Motor neuron (in vitro differentiated cells): ENCODE measurements around the gene FERMT2. TPM values are rescaled to one million over a fixed set of nuclear protein-coding genes. Genes with fewer than 3 reads are reported as not detected.

Experiments used
- ATAC-seq, 8 experiments: fragments of 200-7000 bp; cut with Tn5 transposase; replicated peaks in 6 of 8; 2 replicates each; pipeline ENCODE4 v1.8.0; 2021; ENCODE audit warnings: mild to moderate bottlenecking in 8 of 8, moderate library complexity in 8 of 8
- H3K27ac ChIP-seq, 2 donors: fragments of 250-450 bp; sonication (Bioruptor Pico); 2 replicates each; pipeline ENCODE4 v1.9.0; 2021; ENCODE audit warnings: antibody characterized with exemption in 2 of 2, mild to moderate bottlenecking in 2 of 2, moderate library complexity in 1 of 2
- H3K4me1 ChIP-seq, 2 donors: fragments of 250-450 bp; sonication (Bioruptor Pico); replicated peaks in 1 of 2; 2 replicates each; pipeline ENCODE4 v1.6.1; 2021; ENCODE audit warnings: antibody characterized with exemption in 2 of 2, mild to moderate bottlenecking in 2 of 2, moderate library complexity in 1 of 2
- H3K4me3 ChIP-seq, 5 donors: fragments of 250-450 bp; sonication (Bioruptor Pico); 2 replicates each; pipeline ENCODE4 v1.9.0; 2021; ENCODE audit warnings: antibody characterized with exemption in 5 of 5, mild to moderate bottlenecking in 5 of 5, moderate library complexity in 4 of 5
- WGBS, 10 experiments: fragments of 450-650 bp; shearing (Covaris generic); methylation state at CpG; one replicate each; pipeline ENCODE4 v1.0.0; 2022; 5-methylcytosine and 5-hydroxymethylcytosine counted together
- in situ Hi-C, 9 experiments: fragments of 400-800 bp; cut with MboI; loops; one replicate each; pipeline ENCODE4 v1.15.0; 2021; ENCODE audit warnings: low sequenced_read_pairs in 9 of 9, low pct_unique_long_range_greater_than_20kb in 2 of 9; ENCODE audit not compliant: unreplicated experiment in 9 of 9
- total RNA-seq, 8 experiments: library from RNA; unstranded; fragments of 300-600 nt; gene quantifications; 2 replicates each; pipeline versions ENCODE4 v1.2.3 to v1.2.4, GENCODE V29; 2022

FERMT2 gene
- total RNA-seq, 8 experiments from 2014 or later = 28.5 to 148 (median 64.9) TPM

DNA sequence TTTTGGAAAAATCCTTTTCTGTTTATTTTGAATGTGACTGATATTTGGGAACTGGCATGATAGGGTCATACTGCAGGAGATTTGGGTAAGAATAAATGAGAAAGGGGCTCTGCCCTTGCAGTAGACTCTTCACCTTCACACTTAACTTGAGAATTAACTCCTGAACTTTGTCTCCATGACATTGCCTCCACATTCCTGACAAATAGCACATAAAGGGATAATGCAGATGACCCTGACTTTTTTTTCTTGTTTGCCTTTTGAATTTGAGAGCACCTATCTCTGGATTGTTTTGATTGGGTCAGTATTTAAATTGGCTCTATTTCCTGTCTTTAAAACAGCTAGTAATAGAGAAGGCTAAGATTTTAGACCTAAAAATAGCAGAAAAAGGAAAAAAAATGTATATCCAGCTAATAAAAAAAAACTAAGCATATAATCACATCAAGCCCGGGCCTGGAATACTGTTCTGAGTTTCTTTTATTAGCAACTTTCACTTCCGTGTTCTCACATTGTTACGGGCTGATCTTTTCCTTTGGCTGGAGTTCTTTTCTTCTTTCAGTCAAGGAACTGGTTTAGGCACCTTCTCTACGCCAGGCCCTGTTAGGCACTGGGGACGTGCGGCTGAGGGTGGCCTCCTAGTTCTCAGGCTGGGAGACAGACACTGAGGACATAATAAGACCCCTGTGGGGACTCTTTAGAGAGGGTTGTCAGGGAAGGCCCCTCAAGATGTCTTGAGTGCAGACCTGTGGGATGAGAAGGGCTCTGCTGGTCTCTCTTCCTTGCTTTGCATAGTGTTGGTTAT is 106.4 kb downstream of the FERMT2 start:
- in situ Hi-C loops = loop anchor here in 1 of 9 experiments (25.0 kb wide), 1 partner anchor 468 kb away; no protein-coding TSS in a partner anchor
- Histone ChIP-seq H3K4me3 (no peak overlapping the region), H3K4me1 (no peaks in the 10 kb centered on the region), H3K27ac (no peak overlapping the region)
- ATAC-seq = no peak
- WGBS, 10 experiments = 36 to 82% (median 74%) methylated on average over 2 to 6 of the region's 6 CpGs; no CpG with 5 or more reads in 1 of the 10 experiments

DNA sequence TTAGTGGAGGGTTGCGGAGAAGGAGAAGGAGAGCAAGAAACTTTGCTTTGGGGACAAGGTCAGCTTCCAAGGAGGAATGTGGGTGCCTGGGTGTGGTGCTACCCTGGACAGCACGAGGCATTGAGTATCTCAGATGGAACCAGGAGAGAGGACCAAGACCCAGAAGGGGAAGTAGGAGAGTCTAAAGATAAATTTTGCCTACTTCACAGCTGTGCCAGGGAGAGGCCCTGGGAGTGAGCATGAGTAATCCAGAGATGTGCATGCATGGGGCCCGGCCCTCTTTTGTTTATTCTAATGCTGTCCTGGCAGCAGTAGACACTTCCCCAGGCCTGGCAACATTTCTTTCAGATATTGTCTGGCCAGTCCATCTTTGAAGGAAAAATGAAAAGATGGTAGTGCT is 110.0 kb downstream of the FERMT2 start:
- WGBS, 10 experiments = 0 to 100% (median 20%) methylated on average over 1 to 2 of the region's 3 CpGs; no CpG with 5 or more reads in 1 of the 10 experiments
- no peak overlapping the region for H3K27ac ChIP-seq
- no peaks in the 10 kb centered on the region for H3K4me1 ChIP-seq
- in situ Hi-C loops = loop anchor here in 1 of 9 experiments (25.0 kb wide), 1 partner anchor 471 kb away; no protein-coding TSS in a partner anchor
- peak in 6 of 8 experiments; percentile 61 to 99 (median 96) for ATAC-seq
- H3K4me3 ChIP-seq = no peak overlapping the region

DNA sequence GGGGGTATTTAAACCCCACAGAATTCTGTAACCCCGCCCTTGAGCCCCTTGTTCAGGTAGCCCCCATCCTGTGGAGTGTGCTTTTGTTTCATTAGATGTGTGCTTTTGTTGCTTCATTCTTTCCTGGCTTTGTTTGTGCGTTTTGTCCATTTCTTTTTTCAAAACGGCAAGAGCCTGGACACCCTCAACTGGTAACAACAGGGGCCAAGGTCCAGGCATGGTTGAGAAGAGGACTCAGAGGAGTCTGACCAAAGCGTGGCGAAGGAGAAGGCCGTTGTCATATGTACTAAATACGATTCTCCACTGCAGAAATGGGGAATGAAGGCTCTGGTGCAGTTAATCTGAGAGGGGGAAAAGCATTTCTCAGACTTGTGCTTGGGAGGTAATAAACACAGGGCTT is 113.4 kb downstream of the FERMT2 start:
- WGBS, 10 experiments = 61 to 97% (median 78%) methylated on average over 2 to 5 of the region's 7 CpGs; no CpG with 5 or more reads in 6 of the 10 experiments
- H3K27ac ChIP-seq = no peak overlapping the region
- ATAC-seq = no peak
- in situ Hi-C loops = loop anchor here in 1 of 9 experiments (25.0 kb wide), 1 partner anchor 475 kb away; no protein-coding TSS in a partner anchor
- peaks cover 0 to 5% of the 10 kb centered on the region in 2 donors for H3K4me1 ChIP-seq
- no peak overlapping the region for H3K4me3 ChIP-seq

DNA sequence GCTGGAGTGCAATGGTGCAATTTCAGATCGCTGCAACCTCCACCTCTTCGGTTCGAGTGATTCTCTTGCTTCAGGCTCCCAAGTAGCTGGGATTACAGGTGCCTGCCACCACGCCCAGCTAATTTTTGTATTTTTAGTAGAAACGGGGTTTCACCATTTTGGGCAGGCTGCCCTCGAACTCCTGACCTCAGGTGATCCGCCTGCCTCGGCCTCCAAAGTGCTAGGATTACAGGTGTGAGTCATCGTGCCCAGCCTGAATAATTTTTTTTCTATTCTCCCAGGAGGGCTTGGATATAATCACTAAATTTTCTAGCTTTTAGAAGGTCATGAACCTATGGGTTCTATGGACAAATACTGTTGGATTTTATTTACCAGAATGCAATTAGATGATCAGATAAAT is 114.8 kb downstream of the FERMT2 start:
- Histone ChIP-seq H3K4me1 (peaks cover 6 to 13% of the 10 kb centered on the region in 2 donors), H3K27ac (no peak overlapping the region), H3K4me3 (no peak overlapping the region)
- in situ Hi-C loops = loop anchor here in 1 of 9 experiments (25.0 kb wide), 1 partner anchor 476 kb away; no protein-coding TSS in a partner anchor
- no peak for ATAC-seq
- 27 to 100% (median 83%) methylated on average over 1 to 9 of the region's 9 CpGs; no CpG with 5 or more reads in 1 of the 10 experiments for WGBS, 10 experiments

DNA sequence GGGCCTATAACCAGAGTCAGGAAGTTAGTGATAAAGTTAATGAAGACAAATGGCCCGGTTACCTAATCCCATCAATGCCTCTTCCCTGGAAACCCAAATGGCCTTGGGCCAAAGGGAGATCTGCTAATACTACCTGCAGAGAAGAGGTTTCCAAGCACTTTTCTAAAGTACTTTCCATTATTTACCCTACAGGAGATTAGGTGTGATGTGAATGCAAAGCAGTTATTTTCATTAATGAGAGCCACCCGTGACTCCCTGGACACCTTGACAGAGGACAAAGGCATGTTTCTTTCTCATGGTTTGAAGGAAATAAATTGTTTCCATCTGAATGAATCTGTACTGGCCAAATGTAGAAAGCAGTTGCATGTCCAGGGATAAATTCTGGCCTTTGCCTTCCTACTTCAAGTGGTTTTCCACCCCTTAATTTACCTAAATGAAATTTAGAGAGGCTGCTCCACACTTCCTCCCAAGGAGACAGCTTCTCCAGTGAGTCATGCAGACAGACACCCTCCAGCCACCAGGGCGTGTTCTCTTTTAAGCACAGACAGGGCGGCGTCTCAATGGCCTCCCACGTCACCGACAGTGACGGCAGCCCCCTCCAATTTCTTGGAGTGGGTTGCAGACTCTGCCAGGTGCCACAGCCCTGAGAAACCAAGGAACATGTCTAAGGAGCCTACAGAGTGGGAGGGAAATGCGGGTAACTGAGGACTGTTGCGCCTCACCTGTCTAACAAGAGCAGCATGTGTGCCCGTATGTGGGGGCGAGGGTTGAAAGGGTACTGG is 115.5 kb downstream of the FERMT2 start:
- no peak overlapping the region for H3K27ac ChIP-seq
- in situ Hi-C loops = loop anchor here in 1 of 9 experiments (25.0 kb wide), 1 partner anchor 477 kb away; no protein-coding TSS in a partner anchor
- 15 to 95% (median 58%) methylated on average over 1 to 9 of the region's 12 CpGs for WGBS, 10 experiments
- peak in 6 of 8 experiments; percentile 40 to 100 (median 88) for ATAC-seq
- H3K4me3 ChIP-seq = no peak overlapping the region
- peaks cover 6 to 13% of the 10 kb centered on the region in 2 donors for H3K4me1 ChIP-seq

DNA sequence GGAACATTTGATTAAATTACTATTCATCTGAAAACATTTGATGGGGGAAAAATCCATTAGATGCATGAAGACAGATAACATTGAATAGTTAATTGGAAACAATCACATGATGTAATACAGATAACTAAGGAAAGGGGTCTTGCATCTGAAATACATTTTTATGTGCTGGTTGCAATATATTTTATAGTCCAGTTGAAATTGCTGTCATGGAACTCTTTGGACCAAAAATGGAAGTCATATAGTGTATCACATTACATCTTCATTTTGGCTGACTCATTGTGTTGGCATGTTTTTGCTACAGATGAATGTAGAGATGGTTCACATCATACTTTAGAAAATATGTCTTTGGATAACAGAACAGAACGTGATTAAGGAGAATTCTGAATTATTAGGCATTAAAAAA is 116.4 kb downstream of the FERMT2 start:
- 0 to 100% (median 82%) methylated on average over 1 of the region's 1 CpG for WGBS, 10 experiments
- in situ Hi-C loops = loop anchor here in 1 of 9 experiments (25.0 kb wide), 1 partner anchor 478 kb away; no protein-coding TSS in a partner anchor
- peaks cover 6 to 13% of the 10 kb centered on the region in 2 donors for H3K4me1 ChIP-seq
- H3K27ac ChIP-seq = no peak overlapping the region
- no peak overlapping the region for H3K4me3 ChIP-seq
- no peak for ATAC-seq

DNA sequence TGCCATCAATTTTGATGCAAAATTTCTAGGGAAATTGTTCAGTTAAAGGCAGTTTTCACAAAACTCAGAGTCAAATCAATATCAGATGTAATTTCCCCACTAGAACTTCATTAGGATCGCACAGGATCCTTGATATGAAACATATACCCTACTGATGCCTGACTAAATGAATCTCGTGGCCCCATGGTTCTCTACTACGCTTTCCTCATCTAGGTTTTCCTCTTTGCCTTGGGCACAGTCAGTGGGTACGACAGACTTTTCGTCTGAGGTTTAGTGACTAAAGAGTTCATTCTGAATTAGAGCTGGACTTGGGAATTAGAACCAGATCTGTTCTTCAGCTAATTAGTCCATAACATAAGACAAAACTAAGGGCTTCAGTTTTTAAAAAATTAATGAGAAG is 117.0 kb downstream of the FERMT2 start:
- H3K4me3 ChIP-seq = no peak overlapping the region
- WGBS, 10 experiments = 17 to 100% (median 82%) methylated on average over 1 to 5 of the region's 5 CpGs
- in situ Hi-C loops = loop anchor here in 1 of 9 experiments (25.0 kb wide), 1 partner anchor 478 kb away; no protein-coding TSS in a partner anchor

DNA sequence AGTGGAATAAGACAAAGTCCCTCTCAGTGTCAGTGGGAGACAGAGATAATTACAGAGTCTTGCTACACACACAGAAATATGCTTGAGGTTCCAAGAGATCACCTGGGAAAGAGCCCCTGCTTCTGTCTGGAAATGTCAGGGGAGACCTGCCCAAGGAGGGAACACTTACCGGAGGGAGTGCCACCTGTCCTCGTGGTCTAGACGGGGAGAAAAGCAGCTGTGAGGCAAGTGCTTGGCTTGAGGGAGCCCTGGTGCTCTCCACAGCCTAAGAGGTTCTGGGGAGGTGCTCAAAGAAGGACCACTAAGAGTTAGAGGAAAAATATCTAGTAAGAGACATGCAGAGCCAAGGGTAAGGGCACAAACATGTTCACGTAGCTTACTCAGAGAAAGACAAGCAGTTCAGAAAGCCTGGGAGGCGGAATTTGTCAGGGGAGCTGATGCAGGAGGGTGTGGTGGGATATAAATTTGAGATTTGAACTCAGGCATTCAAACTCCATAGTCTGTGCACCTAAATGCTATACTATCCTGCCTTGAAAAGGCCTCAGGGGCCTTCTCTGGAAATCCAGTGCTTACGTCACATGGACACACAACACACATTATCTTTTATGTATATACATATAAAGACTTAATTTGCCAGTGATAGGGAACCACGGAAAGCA is 121.2 kb downstream of the FERMT2 start:
- H3K4me3 ChIP-seq = no peak overlapping the region
- no peak overlapping the region for H3K27ac ChIP-seq
- peak in 3 of 8 experiments; percentile 9 to 79 (median 43) for ATAC-seq
- WGBS, 10 experiments = 27 to 92% (median 80%) methylated on average over 1 to 6 of the region's 7 CpGs; no CpG with 5 or more reads in 1 of the 10 experiments
- peaks cover 6 to 9% of the 10 kb centered on the region in 2 donors for H3K4me1 ChIP-seq
- in situ Hi-C loops = loop anchor here in 1 of 9 experiments (10.0 to 25.0 kb wide), 2 partner anchors 225 to 483 kb away; no protein-coding TSS in a partner anchor

More for the DNA sequence above, 117.0 kb downstream of the FERMT2 start:
- no peak for ATAC-seq
- H3K27ac ChIP-seq = no peak overlapping the region
- H3K4me1 ChIP-seq = peaks cover 6 to 13% of the 10 kb centered on the region in 2 donors

DNA sequence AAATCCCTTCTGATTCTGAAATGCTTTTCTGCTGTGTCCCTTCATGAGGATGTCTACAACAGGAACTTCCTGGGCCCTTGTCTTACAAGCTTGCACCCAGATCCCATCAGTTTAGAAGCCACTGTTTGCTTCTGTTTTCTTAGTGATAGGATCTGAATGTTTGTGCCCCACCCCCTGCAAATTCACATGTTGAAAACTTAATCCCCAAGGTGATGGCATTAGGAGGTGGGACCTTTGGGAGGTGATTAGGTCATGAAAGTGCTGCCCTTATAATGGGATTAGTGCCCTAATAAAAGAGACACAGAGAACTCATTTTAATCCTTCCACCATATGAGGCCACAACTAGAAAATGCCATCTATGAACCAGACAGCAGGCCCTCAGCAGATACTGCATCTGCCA is 123.4 kb downstream of the FERMT2 start:
- no peak for ATAC-seq
- H3K27ac ChIP-seq = no peak overlapping the region
- in situ Hi-C loops = loop anchor here in 1 of 9 experiments (10.0 to 25.0 kb wide), 2 partner anchors 227 to 485 kb away; no protein-coding TSS in a partner anchor
- H3K4me3 ChIP-seq = no peak overlapping the region
- H3K4me1 ChIP-seq = peaks cover 6 to 9% of the 10 kb centered on the region in 2 donors

DNA sequence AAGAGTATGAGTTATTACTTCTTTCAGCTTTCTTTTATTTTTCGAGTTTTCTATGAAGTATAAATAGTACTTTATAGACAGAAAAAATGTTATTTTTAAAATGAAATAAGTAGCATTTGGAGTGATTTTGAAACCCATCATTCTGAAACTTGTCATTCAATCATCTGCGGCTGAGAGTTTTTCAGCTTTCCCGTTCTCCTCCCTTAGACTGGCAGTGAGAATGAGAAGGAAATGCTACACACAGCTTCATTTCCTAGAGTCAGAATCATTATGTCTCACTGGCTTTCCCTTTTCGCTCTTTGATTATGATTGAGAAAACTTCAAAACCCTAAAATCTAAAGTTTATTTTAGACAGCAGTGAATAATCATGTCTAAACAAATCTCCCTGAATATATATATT is 125.8 kb downstream of the FERMT2 start:
- Histone ChIP-seq H3K4me1 (no peaks in the 10 kb centered on the region), H3K27ac (no peak overlapping the region), H3K4me3 (no peak overlapping the region)
- 18 to 82% (median 58%) methylated on average over 2 to 4 of the region's 4 CpGs for WGBS, 10 experiments
- ATAC-seq = no peak
- in situ Hi-C loops = loop anchor here in 1 of 9 experiments (10.0 to 25.0 kb wide), 2 partner anchors 230 to 487 kb away; no protein-coding TSS in a partner anchor

DNA sequence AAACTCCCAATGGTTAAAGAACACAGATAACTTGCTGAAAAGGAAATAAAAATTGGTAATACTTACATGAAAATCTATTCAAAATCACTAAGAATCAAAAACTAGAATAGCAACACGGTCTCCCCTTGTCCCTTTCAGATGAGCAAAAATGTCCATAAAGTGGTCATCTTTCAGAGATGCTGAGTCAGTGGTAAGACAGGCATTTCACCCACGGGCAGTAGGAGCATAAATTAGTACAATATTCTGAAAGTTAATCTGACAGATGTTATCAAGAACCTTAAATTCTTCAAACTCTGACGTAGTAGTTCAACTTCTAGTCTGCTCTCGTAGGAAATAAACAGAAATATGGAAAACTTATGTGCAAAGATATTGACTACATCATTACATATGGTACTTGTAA is 126.4 kb downstream of the FERMT2 start:
- H3K27ac ChIP-seq = no peak overlapping the region
- H3K4me1 ChIP-seq = no peaks in the 10 kb centered on the region
- in situ Hi-C loops = loop anchor here in 3 of 9 experiments (10.0 to 25.0 kb wide), 3 partner anchors 213 to 238 kb away; no protein-coding TSS in a partner anchor
- no peak overlapping the region for H3K4me3 ChIP-seq
- WGBS, 10 experiments = 0 to 91% (median 67%) methylated on average over 2 to 4 of the region's 4 CpGs
- ATAC-seq = peak in 3 of 8 experiments; percentile 84 to 88 (median 86)

DNA sequence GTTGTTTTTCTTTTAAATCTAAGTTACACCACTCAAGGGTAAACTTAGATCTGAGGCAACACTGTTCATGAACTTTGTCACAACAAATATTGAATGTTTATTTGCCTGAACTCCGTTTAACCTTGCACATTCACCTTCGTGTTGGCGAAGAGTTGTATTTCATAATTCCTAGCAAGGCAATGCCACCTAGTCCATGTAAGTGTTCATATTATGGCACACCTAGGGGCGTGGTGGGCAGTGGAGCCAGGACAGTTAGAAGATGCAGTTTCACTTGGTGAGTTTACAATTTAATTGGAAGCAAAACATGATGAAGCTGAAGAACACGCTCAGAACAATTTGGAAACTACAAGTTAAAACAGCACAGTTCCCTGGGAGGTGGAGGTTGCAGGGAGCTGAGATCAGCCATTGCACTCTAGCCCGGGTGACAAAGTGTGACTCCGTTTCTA is 129.0 kb downstream of the FERMT2 start:
- Histone ChIP-seq H3K27ac (no peak overlapping the region), H3K4me1 (no peaks in the 10 kb centered on the region), H3K4me3 (no peak overlapping the region)
- no peak for ATAC-seq
- in situ Hi-C loops = loop anchor here in 3 of 9 experiments (10.0 to 25.0 kb wide), 3 partner anchors 215 to 240 kb away; no protein-coding TSS in a partner anchor
- 52 to 97% (median 87%) methylated on average over 3 to 7 of the region's 7 CpGs for WGBS, 10 experiments
